HTERT RPE-1 (cell line): ENCODE results near the gene COQ6.
"Not testable (repeated sequence)": the region's sequence is repeated elsewhere in the genome, so short reads cannot be mapped to it uniquely, and the experiment has no call there.

Experiments used
- in situ Hi-C: fragments of 300-500 bp; cut with MboI; formaldehyde crosslinking; loops from 4 replicates; pipeline ENCODE4 v1.14.3; 2020; ENCODE audit warnings: low sequenced_read_pairs

COQ6 gene

DNA sequence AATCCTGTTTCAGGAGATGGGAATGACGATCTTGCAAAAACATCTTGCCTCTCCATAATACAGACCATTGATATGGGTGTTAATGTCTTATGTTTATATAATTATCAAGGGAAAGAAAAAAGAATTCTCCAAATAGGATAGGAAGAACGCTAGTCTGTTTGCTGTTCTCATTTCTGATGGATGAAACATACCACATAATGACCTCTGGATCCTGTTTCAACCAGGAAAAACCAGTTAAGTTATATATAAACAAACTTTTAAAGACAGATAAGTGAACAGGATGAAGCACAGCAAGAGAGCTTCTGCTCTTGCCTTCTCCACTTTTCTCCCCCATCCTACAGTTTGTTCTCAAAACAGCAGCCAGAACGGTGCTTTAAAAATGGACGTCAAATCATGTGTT is 27.8 kb downstream of the COQ6 start:
- in situ Hi-C loops = no loop called here

DNA sequence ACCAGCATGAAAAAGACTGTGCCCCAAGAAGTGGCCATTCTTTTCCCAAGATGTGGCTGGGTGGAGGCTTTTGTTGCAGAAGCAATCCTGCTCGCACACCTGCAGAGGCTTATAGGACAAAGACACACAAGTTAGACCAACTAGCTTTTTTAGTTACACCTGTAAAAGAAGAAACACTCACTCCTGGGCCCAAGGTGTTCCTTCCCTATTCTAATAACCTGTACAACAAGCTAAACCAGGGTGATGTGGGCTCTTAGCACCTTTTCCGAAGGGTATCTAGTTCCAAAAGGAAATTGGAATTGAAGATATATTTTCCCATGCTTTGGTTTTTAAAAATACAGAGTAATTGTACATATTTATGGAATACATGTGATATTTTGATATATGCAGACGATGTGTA is 38.0 kb downstream of the COQ6 start:
- in situ Hi-C loops = no loop called here

DNA sequence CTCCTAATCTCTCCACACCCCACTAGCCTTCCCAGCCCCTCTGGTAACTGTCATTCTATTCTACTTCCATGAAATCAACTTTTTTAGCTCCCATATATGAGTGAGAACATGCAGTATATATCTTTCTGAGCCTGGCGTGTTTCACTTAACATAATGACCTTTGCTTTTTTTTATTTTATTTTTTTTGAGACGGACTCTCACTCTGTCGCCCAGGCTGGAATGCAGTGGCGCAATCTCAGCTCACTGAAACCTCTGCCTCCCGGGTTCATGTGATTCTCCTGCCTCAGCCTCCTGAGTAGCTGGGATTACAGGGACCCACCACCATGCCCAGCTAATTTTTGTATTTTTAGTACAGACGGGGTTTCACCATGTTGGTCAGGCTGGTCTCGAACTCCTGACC is 38.6 kb downstream of the COQ6 start:
- in situ Hi-C loops = not testable (repeated sequence)

DNA sequence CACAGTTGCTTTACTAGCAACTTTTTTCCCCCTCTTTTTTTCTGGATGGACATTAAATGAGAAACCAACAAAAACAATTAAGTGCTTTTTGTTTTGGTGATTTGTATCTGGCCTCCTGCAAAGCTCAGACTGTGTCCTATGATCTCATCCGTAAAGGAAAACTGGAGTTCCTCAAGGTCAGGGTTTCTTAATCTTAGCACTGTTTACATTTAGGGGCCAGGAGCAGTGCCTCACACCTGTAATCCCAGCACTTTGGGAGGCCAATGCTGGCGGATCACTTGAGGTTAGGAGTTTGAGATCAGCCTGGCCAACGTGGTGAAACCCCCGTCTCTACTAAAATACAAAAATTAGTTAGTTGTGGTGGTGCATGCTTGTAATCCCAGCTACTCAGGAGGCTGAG is 41.0 kb downstream of the COQ6 start:
- in situ Hi-C loops = no loop called here

DNA sequence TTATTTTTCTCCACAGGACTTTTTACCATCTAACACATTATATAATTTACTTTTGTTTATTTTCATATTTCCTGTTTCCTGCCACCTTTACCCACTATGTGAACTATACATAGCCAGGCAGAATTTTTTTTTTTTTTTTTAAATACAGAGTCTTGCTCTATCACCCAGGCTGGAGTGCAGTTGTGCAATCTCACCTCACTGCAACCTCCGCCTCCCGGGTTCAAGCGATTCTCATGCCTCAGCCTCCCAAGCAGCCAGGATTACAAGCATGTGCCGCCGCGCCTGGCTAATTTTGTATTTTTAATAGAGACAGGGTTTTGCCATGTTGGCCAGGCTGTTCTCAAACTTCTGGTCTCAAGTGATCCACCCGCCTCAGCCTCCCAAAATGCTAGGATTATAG is 44.8 kb downstream of the COQ6 start:
- in situ Hi-C loops = not testable (repeated sequence)

DNA sequence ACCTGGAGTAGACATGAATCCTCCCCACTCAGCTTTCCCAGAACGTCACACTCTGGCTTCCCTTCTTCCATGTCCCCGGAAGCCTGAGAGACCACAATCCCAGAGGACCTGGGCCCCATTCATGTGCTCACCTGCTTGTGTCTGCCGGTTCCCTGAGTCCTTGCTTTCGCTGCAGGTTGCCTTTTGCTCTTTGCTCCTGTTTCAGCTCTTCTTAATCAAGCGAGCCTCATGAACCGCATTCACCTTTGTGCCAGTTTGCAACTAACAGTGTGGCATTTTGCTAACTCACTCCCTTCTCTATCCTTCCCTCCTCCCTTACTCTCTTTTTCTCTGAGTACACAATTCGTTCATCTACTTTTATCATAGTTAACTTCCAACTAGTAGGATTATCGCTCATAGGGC is 45.9 kb downstream of the COQ6 start:
- in situ Hi-C loops = no loop called here

DNA sequence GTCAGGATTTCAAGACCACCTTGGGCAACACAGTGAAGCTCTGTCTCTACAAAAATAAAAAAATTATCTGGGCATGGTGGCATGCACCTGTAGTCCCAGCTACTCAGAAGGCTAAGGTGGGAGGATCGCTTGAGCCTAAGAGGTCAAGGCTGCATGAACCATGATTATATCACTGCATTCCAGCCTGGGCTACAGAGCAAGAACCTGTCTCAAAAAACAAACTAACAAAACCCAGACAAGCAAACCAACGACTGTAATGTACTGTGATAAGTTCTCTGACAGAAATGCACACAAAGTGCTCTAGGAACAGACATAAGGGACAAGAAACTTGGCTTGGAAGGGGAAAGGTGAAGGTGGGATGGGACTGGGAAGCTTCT is 46.6 kb downstream of the COQ6 start:
- in situ Hi-C loops = no loop called here

DNA sequence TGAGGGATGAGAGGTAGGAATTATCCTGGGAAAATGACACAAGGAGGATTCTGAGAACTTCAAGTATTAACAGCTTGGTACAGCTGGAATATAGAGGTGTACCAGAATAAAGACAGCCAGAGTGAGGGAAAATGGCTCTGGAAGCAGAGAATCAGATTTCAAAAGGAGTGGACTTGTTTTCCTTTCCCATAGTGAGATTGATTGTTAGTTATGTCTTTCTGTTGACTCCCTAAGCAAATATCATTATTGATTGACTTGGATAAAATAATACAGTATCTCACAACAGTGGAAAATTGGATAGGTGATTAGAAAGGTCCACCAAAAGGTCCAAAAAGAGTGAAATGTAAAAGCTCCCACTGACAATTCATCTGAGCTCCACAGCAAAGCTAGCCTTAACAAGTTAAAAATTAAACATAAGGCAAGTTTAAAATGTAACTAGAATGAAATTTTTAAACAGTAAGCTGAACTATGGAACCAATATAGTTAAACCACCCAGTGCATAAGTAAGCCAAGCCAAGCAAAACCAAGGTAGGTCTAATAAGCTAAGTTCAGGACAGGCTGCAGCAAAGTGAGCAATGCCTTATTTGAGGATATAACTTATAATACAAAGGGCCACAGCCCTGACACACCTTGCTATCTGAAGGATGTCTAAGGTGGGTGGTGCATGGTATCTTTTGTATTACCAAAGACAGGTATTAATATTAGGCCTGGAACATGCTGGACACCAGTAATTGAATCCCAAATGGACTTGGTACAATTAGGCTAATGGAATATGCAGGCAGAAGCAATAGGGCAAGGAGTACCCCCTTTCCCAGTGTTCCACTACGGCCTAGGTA is 47.2 kb downstream of the COQ6 start:
- in situ Hi-C loops = no loop called here

DNA sequence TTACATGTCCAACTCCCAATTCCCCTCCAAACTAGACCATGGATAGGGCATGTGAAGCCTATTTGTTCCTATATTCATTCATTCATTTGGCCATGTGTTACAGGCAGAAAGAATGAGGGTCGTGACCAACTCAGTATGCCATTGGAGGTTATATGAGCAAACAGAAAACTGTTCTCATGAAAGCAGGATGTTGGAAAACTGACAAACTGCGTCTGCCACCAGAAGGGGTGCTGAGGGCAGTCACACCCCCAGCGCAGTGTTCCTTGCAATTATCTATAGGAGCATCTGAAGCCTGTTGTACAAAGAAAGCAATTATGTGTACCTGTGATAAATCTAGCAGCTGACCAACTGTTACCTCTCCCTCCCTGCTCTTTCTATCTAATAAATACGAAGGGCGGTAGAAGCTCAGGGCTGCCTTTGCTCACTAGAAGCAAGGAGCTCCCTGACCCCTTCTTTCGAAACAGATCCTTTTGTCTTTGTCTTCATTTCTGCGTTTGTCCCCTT is 47.9 kb downstream of the COQ6 start:
- in situ Hi-C loops = no loop called here

DNA sequence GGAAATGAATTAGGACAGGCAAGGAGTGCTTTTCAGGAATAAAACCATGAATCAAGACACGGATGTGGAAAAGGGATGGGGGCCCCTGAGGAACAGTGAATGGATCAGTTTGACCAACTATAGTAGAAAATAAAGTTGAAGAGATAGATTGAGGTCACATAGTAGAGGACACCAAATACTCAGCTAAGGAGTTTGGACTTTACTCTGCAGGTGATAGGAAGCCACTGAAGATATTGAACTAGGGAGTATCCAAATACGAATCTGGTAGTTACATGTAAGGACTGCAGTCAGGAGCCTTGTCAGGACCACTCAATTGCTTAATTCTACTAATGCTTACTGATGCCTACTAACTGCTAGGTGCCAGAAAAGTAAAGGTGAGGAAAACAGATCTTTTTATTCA is 48.6 kb downstream of the COQ6 start:
- in situ Hi-C loops = no loop called here

DNA sequence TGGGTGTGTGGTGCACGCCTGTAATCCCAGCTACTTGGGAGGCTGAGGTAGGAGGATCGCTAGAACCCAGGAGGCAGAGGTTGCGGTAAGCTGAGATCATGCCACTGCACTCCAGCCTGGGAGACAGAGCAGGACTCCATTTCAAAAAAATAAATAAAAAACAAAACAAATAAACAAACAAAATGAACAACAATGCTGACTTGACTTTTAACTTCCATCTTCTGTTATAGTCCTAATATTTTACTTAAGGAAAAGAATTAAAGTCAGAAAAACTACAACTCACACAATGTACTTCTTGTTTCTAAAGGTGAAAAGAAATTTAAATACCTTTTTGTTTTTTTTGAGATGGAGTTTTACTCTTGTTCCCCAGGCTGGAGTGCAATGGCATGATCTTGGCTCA is 55.6 kb downstream of the COQ6 start:
- in situ Hi-C loops = not testable (repeated sequence)

DNA sequence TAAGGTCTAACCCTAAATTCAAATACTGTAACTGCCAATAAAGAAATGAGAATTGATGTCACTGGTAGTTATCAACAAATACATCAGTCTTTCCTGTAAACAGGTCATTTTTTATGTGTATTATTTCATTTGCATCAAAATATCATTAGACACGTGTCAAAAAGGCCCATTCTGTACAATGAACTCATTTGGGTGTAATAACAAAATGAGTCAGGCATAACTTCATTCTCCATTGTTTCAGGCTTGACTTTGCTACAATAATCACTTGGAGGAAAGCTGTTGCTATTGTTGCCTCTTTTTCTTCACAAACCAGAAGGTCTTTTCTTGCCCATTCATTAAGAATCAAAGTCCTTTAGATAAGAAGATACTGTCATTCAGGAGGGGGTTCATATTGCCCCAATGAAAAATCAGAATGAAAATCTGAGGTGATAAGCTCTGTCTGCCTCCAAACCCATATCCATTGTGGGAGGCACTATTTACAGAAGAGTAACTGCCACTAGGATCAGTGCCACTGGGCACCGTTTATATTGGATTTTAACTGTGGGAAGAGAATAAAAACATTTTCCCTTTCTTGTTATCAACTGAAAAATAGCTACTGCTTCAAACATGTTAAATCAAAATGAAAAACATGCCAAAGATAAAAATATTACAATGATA is 58.9 kb downstream of the COQ6 start:
- in situ Hi-C loops = no loop called here
